GM20431 (cell line): ENCODE data around the gene CFAP58.

Source experiments
- in situ Hi-C: fragments of 300-500 bp; cut with MseI, MboI; formaldehyde crosslinking; loops from one replicate; pipeline ENCODE4 v1.15.0; 2020; ENCODE audit warnings: low sequenced_read_pairs; ENCODE audit not compliant: unreplicated experiment

CFAP58 gene, protein sequence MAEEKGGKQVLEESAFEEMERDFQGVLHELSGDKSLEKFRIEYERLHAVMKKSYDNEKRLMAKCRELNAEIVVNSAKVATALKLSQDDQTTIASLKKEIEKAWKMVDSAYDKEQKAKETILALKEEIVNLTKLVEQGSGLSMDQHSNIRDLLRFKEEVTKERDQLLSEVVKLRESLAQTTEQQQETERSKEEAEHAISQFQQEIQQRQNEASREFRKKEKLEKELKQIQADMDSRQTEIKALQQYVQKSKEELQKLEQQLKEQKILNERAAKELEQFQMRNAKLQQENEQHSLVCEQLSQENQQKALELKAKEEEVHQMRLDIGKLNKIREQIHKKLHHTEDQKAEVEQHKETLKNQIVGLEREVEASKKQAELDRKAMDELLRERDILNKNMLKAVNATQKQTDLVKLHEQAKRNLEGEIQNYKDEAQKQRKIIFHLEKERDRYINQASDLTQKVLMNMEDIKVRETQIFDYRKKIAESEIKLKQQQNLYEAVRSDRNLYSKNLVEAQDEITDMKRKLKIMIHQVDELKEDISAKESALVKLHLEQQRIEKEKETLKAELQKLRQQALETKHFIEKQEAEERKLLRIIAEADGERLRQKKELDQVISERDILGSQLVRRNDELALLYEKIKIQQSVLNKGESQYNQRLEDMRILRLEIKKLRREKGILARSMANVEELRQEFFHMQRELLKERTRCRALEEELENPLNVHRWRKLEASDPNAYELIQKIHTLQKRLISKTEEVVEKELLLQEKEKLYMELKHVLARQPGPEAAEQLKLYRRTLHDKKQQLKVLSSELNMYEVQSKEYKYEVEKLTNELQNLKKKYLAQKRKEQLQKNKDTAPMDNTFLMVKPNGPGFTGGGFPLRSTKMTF

DNA sequence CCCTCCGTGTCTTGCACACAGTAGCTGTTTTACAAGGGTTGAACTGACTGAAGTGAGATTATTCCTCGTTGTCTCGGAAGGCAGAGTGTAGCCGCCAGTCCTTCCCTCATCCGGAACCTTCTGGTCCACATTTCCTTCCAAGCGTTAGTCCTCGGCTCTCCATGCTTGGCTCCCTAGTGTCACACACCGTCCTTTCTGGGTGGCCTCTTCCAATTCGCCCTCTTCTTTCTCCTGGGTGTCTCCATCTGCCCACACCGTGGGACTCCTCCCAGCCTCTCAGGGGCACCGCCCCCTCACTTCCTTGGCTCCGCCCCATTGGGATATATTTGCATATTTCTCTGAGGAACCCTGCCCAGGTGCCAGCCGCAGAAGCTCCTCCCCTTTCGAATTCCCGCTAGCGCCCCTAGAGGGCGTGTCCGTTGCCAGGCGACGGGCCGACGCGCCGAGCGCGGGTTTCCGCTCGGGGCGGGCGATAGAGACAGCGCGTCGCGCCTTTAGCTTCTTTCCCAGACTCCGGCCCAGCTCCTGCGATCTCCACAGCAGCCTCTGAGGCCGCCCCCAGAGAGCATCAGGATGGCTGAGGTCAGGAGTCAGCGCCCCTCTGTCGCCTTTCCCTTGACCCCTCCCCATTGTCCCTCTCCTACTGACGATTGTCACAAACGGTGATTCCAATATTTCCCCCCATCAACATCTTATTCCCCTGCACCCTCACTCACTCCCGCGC lies at the start of gene CFAP58:
Gene CFAP58, plus strand, starts transcription at position 509 of the 724 bp plus-strand sequence. Its CDS starts 65 bp downstream, at position 574.
- in situ Hi-C loops = no loop called here

DNA sequence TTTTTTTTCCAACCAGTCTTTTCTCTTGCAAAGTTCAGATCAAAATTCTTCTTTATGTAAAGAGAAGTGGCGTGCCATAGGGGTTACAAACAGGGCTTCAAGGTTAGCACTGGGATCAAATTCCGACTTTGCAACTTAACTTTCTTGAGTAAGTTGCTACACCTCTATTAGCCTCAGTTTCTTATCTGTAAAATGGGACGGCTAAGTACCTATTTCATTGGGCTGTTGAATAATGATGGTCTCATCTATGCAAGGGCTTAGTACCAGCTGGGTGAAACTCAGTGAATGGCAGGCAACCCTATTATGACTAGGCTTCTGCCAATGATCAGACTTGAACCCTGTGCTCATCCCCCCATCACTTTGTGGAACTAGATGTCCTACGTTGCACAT lies 49.3 kb upstream of the CFAP58 start:
- in situ Hi-C loops = no loop called here

DNA sequence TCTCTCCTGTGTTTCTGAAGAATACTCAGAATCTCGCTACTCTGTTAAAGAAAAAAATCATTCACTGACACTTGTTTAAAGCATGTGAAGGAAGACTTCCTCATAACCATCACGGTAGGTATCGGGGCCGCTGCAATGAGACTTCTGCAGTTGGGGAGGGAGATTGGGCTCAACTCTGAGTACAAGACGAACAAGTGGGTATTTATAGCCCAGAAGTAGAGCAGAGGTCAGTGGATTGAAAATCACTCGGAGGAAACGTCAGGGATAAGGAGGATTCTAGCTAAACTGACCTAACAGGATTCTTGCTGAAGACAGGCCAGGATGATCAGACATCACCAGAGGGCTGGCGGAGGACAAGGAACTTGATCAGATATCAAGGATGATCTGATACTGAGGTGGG lies 48.7 kb upstream of the CFAP58 start:
- in situ Hi-C loops = no loop called here

DNA sequence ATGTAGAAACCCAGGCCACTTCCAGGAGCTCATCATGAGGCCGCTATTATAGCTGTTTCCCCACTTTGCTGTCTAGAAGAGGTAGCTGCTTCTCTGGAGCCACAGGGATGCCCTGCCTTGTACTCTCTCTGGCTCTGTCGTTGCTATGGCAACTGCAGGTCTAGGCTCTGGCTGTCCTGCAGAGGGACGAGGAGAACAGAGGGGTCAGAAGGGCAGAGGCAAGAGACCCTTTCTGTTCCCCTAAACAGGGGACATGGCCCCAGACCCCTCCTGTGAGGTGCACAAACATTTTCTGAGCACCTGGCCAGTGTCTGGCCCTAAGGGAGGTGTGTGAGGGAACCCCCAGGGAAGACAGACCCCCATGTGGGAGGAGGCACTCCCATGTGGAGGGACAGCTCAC lies 46.7 kb upstream of the CFAP58 start:
- in situ Hi-C loops = no loop called here

DNA sequence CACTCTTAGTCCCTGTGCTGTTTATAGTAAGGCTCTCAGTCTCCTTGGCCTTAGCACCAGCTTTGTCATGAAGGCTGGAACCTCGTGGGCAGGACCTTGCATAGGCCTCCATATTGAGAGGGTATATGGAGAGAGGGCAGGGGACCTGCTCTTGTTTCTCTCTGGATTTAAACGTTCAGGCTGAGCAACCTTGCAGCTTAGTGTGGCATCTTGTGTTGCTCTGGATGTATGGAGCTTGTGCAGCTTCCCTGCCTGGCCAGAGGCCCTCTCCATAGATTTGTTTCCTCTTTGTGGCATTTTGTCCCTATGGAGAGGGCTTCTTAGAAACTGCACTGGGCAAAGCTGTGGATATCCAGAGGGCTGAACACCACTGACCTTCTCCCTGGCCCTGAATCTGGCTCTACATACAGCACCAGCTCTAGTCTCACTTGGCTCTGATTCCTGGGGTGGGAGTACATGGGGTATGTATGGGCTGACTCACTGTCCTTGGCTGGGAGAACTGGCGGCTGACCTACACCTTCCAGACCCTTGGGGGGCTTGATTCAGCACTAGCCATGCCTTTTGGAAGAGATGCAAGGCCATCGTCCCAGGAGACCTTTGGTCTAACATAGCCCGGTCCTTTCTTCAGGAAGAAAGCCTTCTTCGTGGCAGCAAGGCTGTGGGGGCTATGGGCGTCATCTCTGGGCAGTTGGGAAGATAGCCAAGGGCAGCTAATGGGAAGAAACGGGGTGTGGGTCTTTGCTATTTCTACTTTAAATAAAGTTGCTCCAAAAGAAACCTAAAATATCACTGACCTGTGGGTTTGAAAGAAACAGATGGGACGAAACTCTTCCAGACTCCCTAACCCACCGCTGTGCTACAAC lies 45.8 kb upstream of the CFAP58 start:
- in situ Hi-C loops = no loop called here

DNA sequence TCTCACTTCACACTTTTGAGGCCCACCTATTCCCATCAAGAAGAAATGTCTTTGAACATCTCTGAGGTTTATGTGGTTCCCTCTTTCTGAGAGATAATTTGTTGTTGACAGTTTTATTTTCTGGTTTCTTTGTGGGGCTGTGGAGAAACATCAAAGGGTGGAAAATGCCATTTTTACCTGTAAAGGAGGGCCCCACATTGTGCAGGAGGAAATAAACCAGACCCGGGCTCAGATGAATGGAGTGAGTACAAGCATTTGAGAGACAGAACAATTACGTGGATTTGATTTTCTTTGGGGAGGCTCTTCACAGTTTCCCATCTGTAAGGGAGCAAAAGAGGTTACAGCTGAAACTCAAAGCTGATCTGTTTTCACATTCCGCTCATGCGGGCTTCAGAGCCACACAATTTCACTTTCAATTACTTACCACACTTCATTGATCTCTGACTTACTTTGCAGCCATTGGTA lies 45.2 kb upstream of the CFAP58 start:
- in situ Hi-C loops = no loop called here

DNA sequence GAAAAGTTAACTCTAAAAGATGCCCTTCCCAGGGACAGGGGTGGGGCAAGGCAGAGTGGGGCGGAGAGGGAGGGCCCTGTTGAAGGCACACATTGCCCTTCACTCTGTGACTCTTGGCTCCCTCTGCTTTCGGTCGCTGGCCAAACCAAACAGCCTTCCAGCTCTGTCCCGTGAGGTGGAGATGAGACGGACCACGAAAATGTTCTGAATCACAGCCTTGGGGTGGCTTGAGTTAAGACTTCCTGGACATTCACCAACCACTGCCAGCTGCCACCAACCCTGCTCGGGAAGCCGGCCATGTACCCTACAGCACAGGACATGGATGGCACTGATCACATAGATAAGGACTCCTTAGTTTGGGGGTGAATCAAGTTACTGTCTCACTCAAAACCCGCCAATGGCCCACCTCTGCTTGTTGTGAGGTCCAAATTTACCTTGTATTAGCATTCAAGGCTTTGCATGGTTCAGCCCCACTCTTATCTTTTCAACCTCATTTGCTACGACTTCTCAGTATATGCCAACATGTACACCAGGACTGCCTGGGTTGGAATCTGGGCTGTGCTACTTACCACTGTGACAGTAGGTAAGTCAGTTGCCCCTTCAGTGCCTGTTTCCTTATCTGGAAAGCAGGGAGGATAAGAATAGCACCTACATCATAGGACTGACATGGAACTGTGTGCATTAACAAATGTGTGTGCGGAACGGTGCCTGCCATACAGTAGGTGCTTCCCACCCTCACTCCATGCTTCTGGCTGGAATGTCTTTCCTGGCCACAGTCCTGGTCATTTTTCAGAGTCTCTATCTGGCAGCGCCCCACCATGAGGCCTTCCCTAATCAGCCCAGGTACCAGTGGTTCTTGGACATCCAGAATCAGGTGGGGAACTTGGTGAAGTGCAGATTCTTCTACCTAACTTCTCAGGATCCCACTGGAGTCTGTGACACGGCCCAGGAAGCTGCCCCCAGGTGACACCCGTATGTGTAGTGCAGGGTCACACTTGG lies 43.4 kb upstream of the CFAP58 start:
- in situ Hi-C loops = no loop called here

DNA sequence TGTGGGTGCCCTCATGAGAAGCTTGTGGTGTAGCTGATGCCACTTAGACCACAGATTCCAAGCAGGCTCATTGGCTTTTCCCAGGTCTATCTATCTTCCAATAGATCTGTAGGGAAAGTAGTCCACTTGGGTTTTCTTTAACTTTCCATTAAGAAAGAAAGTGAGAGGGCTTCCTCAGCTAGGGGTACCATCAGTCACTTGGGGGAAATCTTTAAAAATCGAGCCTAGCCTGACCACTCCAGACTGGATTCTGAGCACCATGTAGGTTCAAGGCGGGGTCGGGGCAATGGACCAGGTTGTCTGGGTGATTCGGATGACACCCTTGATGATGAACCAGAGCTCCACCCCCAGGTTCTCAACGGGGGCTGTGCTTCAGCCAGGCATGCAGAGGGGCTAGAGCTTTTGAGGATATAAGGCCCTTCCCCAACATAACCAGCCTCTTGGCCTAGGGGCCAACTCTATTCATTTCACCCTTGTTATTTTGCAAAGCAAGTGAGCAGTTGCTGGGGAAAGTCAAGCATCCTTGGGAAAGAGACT lies 42.4 kb upstream of the CFAP58 start:
- in situ Hi-C loops = no loop called here

DNA sequence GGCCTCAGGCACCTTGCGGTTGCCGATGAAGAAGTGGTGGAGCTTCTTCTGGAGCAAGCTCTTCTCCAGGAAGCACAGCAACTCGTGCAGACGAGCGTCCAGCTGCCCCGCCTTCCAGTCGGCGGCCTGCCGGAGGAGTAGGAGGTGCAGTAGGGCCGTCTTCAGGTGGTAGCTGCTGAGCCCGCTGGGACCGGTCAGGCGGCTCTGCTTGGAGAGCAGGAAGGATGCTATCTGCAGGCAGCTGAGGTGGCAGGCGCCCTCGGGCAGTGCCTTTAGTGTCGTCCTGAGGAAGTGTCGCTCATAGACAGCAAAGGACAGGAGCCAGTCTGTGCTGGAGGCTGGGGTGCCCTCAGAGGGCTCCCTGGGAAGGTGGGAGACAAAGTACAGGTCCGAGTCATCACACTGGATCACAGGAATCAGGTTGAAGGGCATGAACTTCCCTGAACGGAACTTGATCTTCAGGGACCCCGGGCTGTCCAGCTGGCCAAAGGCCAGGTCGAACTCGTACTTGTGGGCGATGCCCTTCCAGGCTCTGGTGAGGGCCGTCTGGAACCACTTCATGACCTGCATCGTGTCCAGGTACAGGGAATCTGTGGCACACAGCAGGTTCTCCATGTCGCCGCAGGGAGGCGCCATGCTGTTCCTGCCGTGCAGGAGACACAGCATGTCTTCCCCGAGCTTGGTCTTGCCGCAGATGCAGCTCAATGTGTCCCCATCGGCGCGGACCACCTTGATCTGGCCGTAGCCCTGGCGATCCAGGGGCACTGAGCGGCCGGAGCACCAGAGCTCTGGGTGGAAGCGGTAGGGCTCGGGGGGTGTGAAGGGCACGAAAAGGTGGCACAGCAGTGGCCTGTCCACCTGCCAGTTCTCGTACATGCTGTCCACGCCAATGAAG lies 38.8 kb upstream of the CFAP58 start:
- in situ Hi-C loops = no loop called here

DNA sequence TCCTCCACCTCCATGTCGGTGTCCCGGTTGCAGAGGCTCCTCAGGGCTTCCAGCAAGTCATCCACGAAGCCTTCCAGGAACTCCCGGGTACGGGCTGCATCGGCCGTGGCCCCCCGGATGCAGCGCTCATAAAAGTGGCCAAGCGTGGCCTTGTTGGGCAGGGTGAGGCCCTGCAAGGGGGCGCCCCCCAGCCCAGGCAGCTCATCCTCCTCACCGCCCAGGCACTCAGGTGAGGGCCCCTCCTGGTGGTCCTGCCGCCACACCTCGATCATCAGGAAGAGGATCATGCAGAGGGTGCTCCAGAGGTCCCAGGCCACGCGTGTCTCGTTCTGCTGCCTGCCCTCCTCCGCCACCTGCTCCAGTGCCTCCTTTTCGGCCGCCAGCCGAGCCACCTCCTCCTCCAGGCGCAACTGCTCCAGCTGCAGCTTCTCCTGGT lies 38.1 kb upstream of the CFAP58 start:
- in situ Hi-C loops = no loop called here

DNA sequence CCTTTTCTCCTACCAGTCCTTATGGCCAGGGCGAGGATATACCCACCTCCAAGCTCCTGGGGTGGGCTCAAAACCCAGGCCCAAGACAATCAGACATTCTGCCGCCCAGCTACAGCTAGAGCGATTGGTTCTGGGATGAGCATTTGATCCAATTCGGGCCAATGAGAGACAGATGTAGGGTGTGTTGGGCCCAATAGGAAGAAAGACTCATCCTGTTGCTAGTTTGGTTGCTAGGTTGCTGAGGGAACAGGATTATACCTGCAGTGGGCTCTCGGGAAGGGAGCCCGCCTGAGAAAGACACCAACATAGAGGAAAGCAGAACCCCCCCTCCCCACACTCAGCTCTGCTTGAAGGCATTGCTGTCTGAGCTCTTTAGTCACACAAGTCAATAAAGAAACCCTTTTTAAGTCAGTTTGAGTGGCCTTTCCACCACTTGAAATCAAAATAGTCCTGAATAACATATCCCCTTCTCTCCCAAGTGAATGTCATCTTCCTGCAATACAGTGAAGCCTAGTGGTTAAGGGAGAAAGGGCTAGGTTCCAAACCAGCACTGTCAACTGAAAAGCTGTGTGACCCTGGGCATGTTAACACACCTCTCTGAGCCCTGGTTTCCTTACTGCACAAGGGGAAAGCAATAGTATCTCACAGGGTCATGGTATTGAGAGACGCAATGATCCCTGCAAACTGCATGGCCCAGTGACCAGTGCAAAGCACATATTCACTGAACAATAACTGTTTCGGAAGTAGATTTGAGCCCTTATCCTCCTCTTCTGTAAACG lies 37.1 kb upstream of the CFAP58 start:
- in situ Hi-C loops = no loop called here

DNA sequence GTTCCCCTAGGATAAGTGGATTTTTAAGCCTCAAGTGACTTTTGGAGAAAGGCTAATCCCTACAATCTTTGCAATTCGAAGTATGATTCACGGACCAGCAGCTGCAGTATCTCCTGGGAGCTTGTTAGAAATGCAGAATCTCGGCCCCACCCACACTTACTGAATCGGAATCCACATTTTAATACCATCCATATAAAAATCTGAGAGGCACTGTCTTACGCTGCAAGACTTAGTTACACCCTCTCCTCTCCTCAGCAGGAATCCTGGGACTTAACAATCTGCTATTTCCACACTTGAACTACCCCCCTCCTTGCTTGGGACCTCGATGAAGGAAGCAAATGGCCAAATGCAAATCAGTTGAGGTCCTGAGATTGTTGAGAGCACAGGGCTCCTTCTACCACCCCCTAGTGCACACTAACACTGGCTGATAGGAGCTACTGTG lies 36.3 kb upstream of the CFAP58 start:
- in situ Hi-C loops = no loop called here

DNA sequence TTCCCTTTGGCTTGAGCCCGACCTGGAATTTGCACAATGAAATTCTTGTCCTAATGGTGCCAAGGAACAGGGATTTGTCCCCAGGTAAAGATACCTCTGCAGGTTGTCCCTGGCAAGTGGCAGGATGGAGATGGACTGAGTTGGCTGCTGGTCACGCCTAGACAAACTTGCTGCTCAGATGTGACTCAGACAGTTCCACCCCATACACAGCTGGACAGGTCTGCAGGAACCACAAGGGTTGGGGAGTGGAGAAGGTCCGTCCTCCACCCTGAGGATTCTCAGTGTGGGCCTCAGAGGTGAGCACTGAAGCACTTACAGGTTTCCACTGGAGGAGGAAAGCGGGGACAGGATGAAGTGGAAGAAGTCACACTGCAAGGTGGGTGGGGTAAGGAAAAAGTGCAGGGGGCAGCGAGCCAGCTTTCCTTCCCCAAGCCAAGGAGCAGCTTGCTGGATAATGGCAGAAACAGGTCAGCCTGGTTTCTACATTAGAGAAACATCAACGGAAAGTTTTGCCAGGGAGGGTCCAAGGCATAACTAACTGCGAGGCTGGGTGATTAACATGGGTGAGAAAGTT lies 35.8 kb upstream of the CFAP58 start:
- in situ Hi-C loops = no loop called here

DNA sequence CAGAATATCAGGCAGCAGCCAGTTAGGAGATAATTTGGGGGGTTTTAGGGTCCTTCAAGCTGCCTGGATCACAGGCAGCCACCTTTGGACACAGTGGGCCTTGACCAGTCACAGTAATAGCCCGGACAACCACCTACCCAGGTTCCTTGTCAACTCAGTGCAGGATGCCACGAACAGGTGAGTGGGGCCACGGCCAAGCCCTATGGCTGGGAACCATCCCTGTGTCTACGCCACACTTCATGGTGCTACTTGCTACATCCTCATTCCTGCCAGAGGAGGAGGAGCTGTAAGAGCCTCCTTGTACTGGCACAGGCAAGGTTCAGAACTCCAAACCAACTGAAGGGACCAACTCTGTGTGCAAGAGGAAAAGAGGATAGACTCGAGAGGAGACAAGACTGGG lies 35.3 kb upstream of the CFAP58 start:
- in situ Hi-C loops = no loop called here

DNA sequence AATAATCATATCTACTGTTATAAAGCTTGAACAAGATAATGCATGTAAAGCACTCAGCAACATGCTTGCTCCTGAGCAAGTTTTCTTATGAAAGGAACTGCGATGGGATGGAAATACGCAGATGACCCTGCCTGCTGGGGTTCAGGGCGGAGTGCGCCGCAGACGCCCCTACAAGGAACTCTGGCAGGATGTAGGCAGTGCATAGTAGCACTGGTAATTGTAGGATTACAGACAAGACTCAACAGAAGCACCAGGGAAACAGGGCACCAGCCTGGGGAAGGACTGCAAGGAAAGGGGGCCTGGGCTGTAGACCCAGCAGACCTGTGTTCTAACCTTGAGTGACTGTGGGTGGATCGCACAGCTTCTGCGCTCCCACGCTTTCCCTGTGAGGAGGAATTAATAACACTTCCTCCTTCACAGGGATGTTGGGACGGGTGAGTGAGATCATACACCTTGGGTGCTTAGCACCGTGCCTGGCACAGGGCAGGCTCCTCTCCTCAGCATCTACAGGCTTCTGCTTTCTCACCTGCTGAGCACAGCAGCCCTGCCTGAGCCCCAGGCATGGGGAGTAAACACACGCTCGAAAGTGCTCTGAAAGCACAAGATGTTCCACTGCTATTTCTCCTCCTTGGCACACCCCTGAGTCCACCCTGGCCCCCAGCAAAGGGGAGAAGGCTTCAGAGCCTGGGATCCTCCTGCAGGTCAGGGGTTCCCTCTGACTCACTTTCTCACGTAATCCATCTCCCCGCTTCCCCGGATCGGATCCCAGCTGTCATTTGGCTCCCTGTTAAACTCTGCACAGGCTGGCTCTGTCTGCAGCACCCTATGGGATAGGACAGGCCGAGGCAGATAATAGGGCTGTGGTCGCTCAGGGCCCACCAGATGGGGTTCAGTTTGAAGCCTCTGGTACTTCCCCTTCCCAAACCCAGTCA lies 34.6 kb upstream of the CFAP58 start:
- in situ Hi-C loops = no loop called here
